ENCODE measurements around the gene METTL8.

DNA sequence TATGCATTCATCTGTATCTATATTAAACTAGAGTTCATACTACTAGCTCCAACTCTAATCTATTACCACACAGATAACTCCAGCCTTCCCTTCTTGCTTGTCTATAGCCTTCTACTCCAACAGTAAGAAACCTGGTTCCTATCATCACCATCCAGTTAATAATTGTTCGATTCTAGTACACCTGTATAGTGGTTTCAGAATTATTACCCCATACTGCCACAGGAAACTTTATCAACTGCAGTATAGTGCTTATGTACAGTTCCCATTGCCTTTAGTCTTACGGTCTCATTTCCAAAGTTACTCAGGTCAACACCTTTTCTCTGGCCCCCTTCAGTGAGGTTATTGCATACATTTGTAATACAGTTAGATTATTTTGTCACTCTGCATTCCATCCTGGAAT is 14.5 kb downstream of the METTL8 start:
- TF ChIP-seq, protein P1, sequence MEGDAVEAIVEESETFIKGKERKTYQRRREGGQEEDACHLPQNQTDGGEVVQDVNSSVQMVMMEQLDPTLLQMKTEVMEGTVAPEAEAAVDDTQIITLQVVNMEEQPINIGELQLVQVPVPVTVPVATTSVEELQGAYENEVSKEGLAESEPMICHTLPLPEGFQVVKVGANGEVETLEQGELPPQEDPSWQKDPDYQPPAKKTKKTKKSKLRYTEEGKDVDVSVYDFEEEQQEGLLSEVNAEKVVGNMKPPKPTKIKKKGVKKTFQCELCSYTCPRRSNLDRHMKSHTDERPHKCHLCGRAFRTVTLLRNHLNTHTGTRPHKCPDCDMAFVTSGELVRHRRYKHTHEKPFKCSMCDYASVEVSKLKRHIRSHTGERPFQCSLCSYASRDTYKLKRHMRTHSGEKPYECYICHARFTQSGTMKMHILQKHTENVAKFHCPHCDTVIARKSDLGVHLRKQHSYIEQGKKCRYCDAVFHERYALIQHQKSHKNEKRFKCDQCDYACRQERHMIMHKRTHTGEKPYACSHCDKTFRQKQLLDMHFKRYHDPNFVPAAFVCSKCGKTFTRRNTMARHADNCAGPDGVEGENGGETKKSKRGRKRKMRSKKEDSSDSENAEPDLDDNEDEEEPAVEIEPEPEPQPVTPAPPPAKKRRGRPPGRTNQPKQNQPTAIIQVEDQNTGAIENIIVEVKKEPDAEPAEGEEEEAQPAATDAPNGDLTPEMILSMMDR (IDR thresholded peaks at IDR 0.05), result no peak
- TF ChIP-seq POLR2A (IDR thresholded peaks at IDR 0.05), result no peak

Data from prostate gland (tissue), 2 donors.